B cell (primary cell): ENCODE results near the gene PNPO. TPM values are rescaled to one million over a fixed set of nuclear protein-coding genes. Genes with fewer than 3 reads are reported as not detected.
A peak's percentile ranks its signal among the peaks of the same experiment; 100 is the strongest.

ENCODE experiments used
- ATAC-seq: fragments of 200-7000 bp; cut with Tn5 transposase; one replicate; pipeline ENCODE4 v1.10.0; 2021; ENCODE audit warnings: low read depth, mild to moderate bottlenecking, moderate number of reproducible peaks, moderate library complexity
- CTCF ChIA-PET: fragments of 350-600 bp; sonication (Branson Sonifier 250); formaldehyde crosslinking; loops from one replicate; lab custom pipeline; 2021; ENCODE audit warnings: antibody characterized with exemption, inconsistent platforms; lab: Charles Lee
- POLR2A ChIA-PET: fragments of 350-600 bp; sonication (Branson Sonifier 250); formaldehyde crosslinking; loops from one replicate; lab custom pipeline; 2021; ENCODE audit warnings: antibody characterized with exemption; lab: Charles Lee
- DNase-seq: peaks from one replicate; pipeline ENCODE4 v3.0.0; 2013
- H2AFZ ChIP-seq: 2 replicates; pipeline ENCODE4 v1.6.1; 2012; ENCODE audit warnings: mild to moderate bottlenecking, low read depth, low read length; ENCODE audit not compliant: insufficient read depth, poor library complexity, severe bottlenecking
- H3K27ac ChIP-seq, 2 donors: 1 replicate in 1 of 2; 2 replicates in 1 of 2; pipeline ENCODE4 v1.5.1; 2012 to 2013; ENCODE audit warnings: low read length in 2 of 2, mild to moderate bottlenecking in 2 of 2, moderate library complexity in 1 of 2
- H3K27me3 ChIP-seq, 4 experiments: fragments of 200-600 bp in 1 of 4; sonication (generic) in 1 of 4; replicated peaks in 1 of 4; 1 replicate in 2 of 4; 2 replicates in 2 of 4; pipeline versions ENCODE4 v1.6.1 to v1.7.0; 2013 to 2016; ENCODE audit warnings: low read length in 3 of 4, mild to moderate bottlenecking in 2 of 4, mixed read lengths in 1 of 4, moderate library complexity in 1 of 4; ENCODE audit not compliant: insufficient read depth in 4 of 4, control insufficient read depth in 3 of 4; ENCODE audit errors: control extremely low read depth in 1 of 4
- H3K36me3 ChIP-seq, 2 experiments: replicated peaks in 1 of 2; 1 replicate in 1 of 2; 2 replicates in 1 of 2; pipeline versions ENCODE4 v1.6.1 to v1.7.1; 2013; ENCODE audit warnings: low read length in 1 of 2; ENCODE audit not compliant: insufficient read depth in 2 of 2, control insufficient read depth in 1 of 2; ENCODE audit errors: control extremely low read depth in 1 of 2, extremely low read depth in 1 of 2
- H3K4me1 ChIP-seq, 2 donors: fragments of 200-600 bp in 1 of 2; sonication (generic) in 1 of 2; 1 replicate in 1 of 2; 2 replicates in 1 of 2; pipeline versions ENCODE4 v1.5.1 to v1.6.1; 2013 to 2017; ENCODE audit warnings: low read length in 2 of 2; ENCODE audit not compliant: control insufficient read depth in 2 of 2, insufficient read depth in 2 of 2
- H3K4me2 ChIP-seq: replicated peaks from 2 replicates; pipeline ENCODE3; 2012; ENCODE audit warnings: mild to moderate bottlenecking, low read depth, low read length; ENCODE audit not compliant: poor library complexity, severe bottlenecking
- H3K4me3 ChIP-seq, 5 experiments: fragments of 200-600 bp in 1 of 5; sonication (generic) in 1 of 5; 1 replicate in 3 of 5; 2 replicates in 2 of 5; pipeline versions ENCODE4 v1.5.1 to v1.7.0; 2011 to 2016; ENCODE audit warnings: low read length in 4 of 5, mild to moderate bottlenecking in 4 of 5, low read depth in 2 of 5, control low read depth in 1 of 5, moderate library complexity in 1 of 5; ENCODE audit not compliant: insufficient read depth in 1 of 5; ENCODE audit errors: control extremely low read depth in 1 of 5, extremely low read depth in 1 of 5
- H3K79me2 ChIP-seq: fragments of 200-600 bp; sonication (generic); one replicate; pipeline ENCODE4 v1.6.0; 2016; ENCODE audit warnings: low read length; ENCODE audit not compliant: control insufficient read depth, insufficient read depth
- H3K9ac ChIP-seq: fragments of 200-600 bp; sonication (generic); 2 replicates; pipeline ENCODE4 v1.6.1; 2017; ENCODE audit warnings: mild to moderate bottlenecking, low read length, moderate library complexity
- H3K9me3 ChIP-seq, 3 donors: one replicate each; pipeline versions ENCODE4 v1.6.1 to v1.7.1; 2013; ENCODE audit warnings: low read length in 2 of 3; ENCODE audit not compliant: control insufficient read depth in 2 of 3, insufficient read depth in 1 of 3; ENCODE audit errors: control extremely low read depth in 1 of 3
- H4K20me1 ChIP-seq: 2 replicates; pipeline ENCODE4 v1.6.0; 2012; ENCODE audit warnings: mild to moderate bottlenecking, low read length; ENCODE audit not compliant: insufficient read depth, control insufficient read depth, poor library complexity, severe bottlenecking
- H3K27ac Mint-ChIP-seq: one replicate; pipeline ENCODE4 v1.8.0; 2021; ENCODE audit warnings: mixed read lengths
- H3K27me3 Mint-ChIP-seq: one replicate; pipeline ENCODE4 v1.8.0; 2021; ENCODE audit warnings: mixed read lengths
- H3K4me1 Mint-ChIP-seq: one replicate; pipeline ENCODE4 v1.8.0; 2021; ENCODE audit warnings: mixed read lengths
- H3K4me3 Mint-ChIP-seq: one replicate; pipeline ENCODE4 v1.8.0; 2021; ENCODE audit warnings: mixed read lengths
- H3K9me3 Mint-ChIP-seq: one replicate; pipeline ENCODE4 v1.8.0; 2022; ENCODE audit warnings: mixed read lengths; ENCODE audit not compliant: insufficient read depth
- EZH2 ChIP-seq: IDR thresholded peaks from 2 replicates; pipeline ENCODE4 v1.6.1; 2012; ENCODE audit warnings: borderline replicate concordance, low read depth, mild to moderate bottlenecking, moderate library complexity, low read length; ENCODE audit not compliant: insufficient read depth, poor library complexity, severe bottlenecking
- WGBS: methylation state at CpG from one replicate; pipeline ENCODE4 v1.1.5; 2013; ENCODE audit warnings: missing lambda C conversion rate; ENCODE audit not compliant: insufficient coverage; 5-methylcytosine and 5-hydroxymethylcytosine counted together
- intact Hi-C: fragments of 100-400 bp; cut with micrococcal nuclease; formaldehyde crosslinking; loops from one replicate; pipeline ENCODE4 v1.10.0; 2022
- polyA plus RNA-seq: library from polyadenylated mRNA; depleted of rRNA; stranded (reverse); fragments of >200 nt; gene quantifications from 2 replicates; pipeline ENCODE4 v1.2.3, GENCODE V29; 2012
- total RNA-seq, 2 donors: library from RNA; stranded (reverse); fragments of 120-200 nt in 1 of 2; gene quantifications; 1 replicate in 1 of 2; 2 replicates in 1 of 2; pipeline versions ENCODE4 v1.2.3 to v1.2.4, GENCODE V29; 2013 to 2022
- TF ChIP-seq, protein P1 (sequence below): fragments of 200-600 bp; IDR thresholded peaks from one replicate; pipeline ENCODE4 v1.8.0; 2022; ENCODE audit warnings: antibody characterized with exemption, mild to moderate bottlenecking

Gene PNPO
- total and polyA plus RNA-seq, 2 donors (not counting 1 experiment from before 2014, with no cell fraction given) = 8.0 to 14.7 TPM

DNA sequence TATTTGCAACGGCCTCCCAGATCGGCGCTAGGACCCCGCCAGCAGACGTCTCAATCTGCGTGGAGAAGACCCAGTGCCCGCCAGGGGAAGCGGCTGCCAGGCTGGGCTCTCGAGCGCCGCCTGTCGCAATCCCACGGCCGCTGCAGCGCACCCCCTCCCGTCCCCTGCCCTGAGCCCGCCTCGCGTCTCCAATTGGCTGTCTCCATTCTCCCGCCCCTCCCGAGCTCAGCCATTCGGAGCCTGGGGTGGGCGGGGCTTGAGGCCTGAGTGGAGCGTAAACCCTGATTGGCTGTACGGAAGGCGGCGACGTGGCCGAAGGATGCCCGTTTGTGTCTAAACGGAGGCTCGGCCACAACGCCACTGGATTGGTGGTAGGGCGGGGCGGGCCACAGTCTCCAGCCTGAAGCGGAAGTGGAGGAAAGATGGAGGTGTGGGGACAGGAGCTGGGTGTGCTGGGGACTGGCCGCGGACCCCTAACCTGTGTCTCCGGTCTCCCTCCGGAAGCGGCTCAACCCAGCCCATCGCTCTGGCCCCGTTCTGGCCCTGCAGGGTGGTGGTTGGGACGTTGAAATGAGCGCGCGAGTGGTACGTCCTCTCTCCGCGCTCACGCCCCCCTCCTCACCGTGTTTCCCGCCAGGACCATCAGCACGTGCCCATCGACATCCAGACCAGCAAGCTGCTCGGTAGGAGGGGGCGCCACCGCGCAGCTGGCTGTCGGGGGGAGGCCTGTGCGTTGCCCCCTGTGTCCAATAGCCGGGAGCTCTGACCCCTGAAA, 29.5 kb downstream of the PNPO start, which contains the start of gene CDK5RAP3:
CDK5RAP3 (plus strand) TSS at position 389 of the 775 bp plus-strand sequence; CDS start at position 423, 34 bp downstream.
- peak within 1 kb of the TSS; percentile 79 to 99 (median 94) for H3K4me3 ChIP-seq
- peaks cover 26% of the 10 kb centered on the region for H3K4me1 Mint-ChIP-seq
- H3K4me1 ChIP-seq = peaks cover 19 to 28% of the 10 kb centered on the region in 2 donors
- H3K9me3 Mint-ChIP-seq = no peaks in the 10 kb centered on the region
- intact Hi-C loops = loop anchor here (1.0 to 2.0 kb wide), 8 partner anchors 22 to 140 kb away; partner anchors contain the start of genes LRRC46, MRPL10, NFE2L1 and PNPO
- H3K36me3 ChIP-seq = peaks cover 0 to 25% of the 10 kb centered on the region in 2 experiments
- peak within 1 kb of the TSS; percentile 82 to 83 for H3K27ac ChIP-seq
- no peaks in the 10 kb centered on the region for H3K27me3 Mint-ChIP-seq
- ATAC-seq = peak; percentile 98
- H2AFZ ChIP-seq = peak within 1 kb of the TSS; percentile 96
- H4K20me1 ChIP-seq = no peaks in the 10 kb centered on the region
- peak; percentile 99 for DNase-seq
- no peaks in the 10 kb centered on the region for H3K9me3 ChIP-seq
- ChIA-PET CTCF (interaction anchor here (0.6 to 7.3 kb wide), 18 partner anchors 8 to 149 kb away, joined by 3 to 155 read pairs (median 6); partner anchors contain the start of genes NFE2L1, PNPO, SCRN2 and SP2), POLR2A (interaction anchor here (0.9 to 2.0 kb wide), 7 partner anchors 15 to 130 kb away, joined by 3 to 18 read pairs (median 4); partner anchors contain the start of genes NFE2L1, PNPO, SCRN2 and SP2)
- H3K79me2 ChIP-seq = peaks cover 25% of the 10 kb centered on the region
- H3K9ac ChIP-seq = peak within 1 kb of the TSS; percentile 87
- H3K27ac Mint-ChIP-seq = peak within 1 kb of the TSS; percentile 95
- WGBS = under 1% methylated on average over 54 of the region's 62 CpGs
- no peaks in the 10 kb centered on the region for H3K27me3 ChIP-seq
- TF ChIP-seq, protein P1, sequence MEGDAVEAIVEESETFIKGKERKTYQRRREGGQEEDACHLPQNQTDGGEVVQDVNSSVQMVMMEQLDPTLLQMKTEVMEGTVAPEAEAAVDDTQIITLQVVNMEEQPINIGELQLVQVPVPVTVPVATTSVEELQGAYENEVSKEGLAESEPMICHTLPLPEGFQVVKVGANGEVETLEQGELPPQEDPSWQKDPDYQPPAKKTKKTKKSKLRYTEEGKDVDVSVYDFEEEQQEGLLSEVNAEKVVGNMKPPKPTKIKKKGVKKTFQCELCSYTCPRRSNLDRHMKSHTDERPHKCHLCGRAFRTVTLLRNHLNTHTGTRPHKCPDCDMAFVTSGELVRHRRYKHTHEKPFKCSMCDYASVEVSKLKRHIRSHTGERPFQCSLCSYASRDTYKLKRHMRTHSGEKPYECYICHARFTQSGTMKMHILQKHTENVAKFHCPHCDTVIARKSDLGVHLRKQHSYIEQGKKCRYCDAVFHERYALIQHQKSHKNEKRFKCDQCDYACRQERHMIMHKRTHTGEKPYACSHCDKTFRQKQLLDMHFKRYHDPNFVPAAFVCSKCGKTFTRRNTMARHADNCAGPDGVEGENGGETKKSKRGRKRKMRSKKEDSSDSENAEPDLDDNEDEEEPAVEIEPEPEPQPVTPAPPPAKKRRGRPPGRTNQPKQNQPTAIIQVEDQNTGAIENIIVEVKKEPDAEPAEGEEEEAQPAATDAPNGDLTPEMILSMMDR = peak; percentile 95
- no peak for TF ChIP-seq EZH2
- peak within 1 kb of the TSS; percentile 98 for H3K4me3 Mint-ChIP-seq
- H3K4me2 ChIP-seq = peak within 1 kb of the TSS; percentile 96

GRCh38 chr17:47973541-47973940, 32.2 kb downstream of the PNPO start:
- Histone ChIP-seq H4K20me1 (no peaks in the 10 kb centered on the region), H3K27ac (no peak overlapping the region), H3K9me3 (no peaks in the 10 kb centered on the region), H3K4me3 (no peak overlapping the region), H3K79me2 (peaks cover 25% of the 10 kb centered on the region), H3K36me3 (peaks cover 0 to 41% of the 10 kb centered on the region in 2 experiments), H3K4me1 (peaks cover 19 to 28% of the 10 kb centered on the region in 2 donors), H3K27me3 (no peaks in the 10 kb centered on the region), H3K9ac (no peak overlapping the region), H2AFZ (no peak overlapping the region), H3K4me2 (no peak overlapping the region)
- no peaks in the 10 kb centered on the region for H3K9me3 Mint-ChIP-seq
- intact Hi-C loops = no loop called here
- ATAC-seq (no peak), DNase-seq (no peak)
- H3K4me3 Mint-ChIP-seq = peak overlapping the region; percentile 44
- H3K27ac Mint-ChIP-seq = no peak overlapping the region
- H3K27me3 Mint-ChIP-seq = no peaks in the 10 kb centered on the region
- peaks cover 26% of the 10 kb centered on the region for H3K4me1 Mint-ChIP-seq
- no peak for TF ChIP-seq EZH2
- TF ChIP-seq, protein P1 = no peak
- 94% methylated on average over 7 of the region's 8 CpGs for WGBS
- ChIA-PET POLR2A (no interaction called here), CTCF (interaction anchor here (7.3 kb wide), 1 partner anchor 24 kb away, joined by 155 read pairs; no protein-coding TSS in a partner anchor)
